K562 treated with DMSO at 1 percent for 24 hours (cell line): ENCODE results near the gene POMC. TPM values are rescaled to one million over a fixed set of nuclear protein-coding genes. Genes with fewer than 3 reads are reported as not detected.

ENCODE experiments used
- total RNA-seq: library from RNA; unstranded; fragments of 300-600 nt; gene quantifications from 2 replicates; pipeline ENCODE4 v1.2.3, GENCODE V29; 2022; ENCODE audit warnings: low read depth; ENCODE audit not compliant: insufficient read depth

The POMC gene
- not detected in 2 replicates for total RNA-seq

DNA sequence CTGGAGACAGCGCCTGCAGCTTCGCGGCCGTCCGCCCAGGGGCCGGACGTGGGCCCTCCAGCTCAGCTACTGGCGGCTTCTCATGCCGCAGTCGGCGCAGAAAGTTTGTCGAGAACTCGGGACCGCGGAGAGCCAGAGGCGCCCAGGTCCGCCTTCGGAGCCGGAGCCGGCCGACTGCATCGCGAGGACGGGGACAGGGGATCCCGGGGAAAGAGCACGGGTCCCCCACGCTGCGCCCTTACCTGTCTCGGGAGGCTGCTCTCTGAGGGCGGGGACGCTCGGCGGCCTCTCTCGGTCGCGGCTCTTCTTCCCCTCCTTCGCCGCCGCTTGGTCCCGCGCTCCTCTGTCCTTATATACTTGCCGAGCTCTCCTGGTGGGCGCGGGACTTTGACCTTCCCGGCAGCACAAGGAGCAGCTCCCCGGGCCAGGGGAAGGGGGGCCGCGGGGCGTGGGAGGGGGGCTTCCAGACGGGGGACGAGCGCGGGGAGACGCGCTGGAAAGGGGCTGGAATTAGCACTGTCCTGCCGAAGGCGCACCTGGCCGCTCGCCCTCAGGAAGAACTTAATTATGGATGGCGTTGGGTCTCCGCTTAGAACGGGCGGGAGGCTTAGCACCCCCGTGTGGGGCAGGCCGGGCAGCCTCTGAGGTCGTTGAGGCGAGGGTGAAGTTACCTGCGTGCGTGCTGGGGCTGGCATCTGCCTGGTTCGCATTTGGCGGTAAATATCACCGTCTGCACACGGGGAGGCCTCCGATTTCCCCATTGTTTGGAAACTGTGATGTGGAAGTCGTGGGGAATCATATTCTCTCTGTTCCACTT lies at the start of gene POMC:
TSS of gene POMC (minus strand) at position 325 of the 817 bp plus-strand sequence. CDS start 3,808 bp downstream, outside the sequence.

Other genes with a start within 250 kb of the POMC start
- gene ADCY3, start 248.3 kb downstream of the POMC start, total RNA-seq, result 24.0 and 29.2 TPM in 2 replicates
- gene DNAJC27, start 196.6 kb downstream of the POMC start, total RNA-seq, result 2.1 and 2.3 TPM in 2 replicates
- 0.15 and 0.17 TPM in 2 replicates for gene EFR3B, start 126.5 kb downstream of the POMC start, total RNA-seq
- 6.4 and 9.8 TPM in 2 replicates for gene DNMT3A, start 173.3 kb upstream of the POMC start, total RNA-seq